Medulla oblongata (tissue), 1 donor: ENCODE measurements around the gene GNL3.
"Not testable (repeated sequence)": the region's sequence is repeated elsewhere in the genome, so short reads cannot be mapped to it uniquely, and the experiment has no call there.

Experiments
- DNase-seq: peaks from one replicate; pipeline ENCODE4 v3.0.0-alpha.2; 2015; ENCODE audit errors: extremely low spot score

Gene GNL3

GRCh38 chr3:52685709-52686691, at the start of gene GNL3, which contains the start of gene PBRM1:
GNL3 (plus strand) TSS chr3:52686032; CDS start chr3:52686093, 61 bp downstream.
PBRM1 (minus strand) TSS chr3:52685913.
- peak; percentile 97 for DNase-seq

DNA sequence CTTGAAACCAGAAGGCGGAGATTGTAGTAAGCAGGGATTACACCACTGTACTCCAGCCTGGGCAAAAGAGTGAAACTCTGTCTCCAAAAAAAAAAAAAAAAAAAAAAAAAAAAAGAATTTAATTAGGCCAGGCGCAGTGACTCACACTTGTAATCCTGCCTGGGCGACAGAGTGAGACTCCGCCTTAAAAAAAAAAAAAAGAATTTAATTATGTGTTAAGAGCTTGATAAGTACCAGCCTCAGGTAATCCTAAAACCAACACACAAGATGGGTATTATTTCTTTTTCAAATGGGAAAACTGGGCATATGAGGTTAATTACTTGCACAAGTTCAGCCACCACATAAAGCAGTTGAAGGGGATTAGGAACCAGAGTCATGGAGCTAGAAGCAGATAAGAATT, 49.2 kb upstream of the GNL3 start:
- DNase-seq: no peak

DNA sequence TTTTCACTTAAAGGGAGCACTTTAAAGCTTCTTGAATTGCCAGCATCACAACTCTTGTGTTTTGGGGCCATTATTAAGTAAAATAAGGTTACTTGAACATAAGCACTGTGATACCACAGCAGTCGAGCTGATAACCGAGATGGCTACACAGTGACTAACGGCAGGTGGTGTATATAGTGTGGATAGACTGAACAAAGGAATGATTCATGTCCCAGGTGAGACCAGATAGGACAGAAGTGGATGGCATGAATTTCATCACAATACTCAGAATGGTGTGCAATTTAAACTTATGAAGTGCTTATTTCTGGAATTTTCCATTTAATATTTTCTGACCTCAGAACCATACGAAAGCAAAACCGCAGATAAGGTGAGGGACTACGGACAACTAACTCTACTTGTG, 40.3 kb upstream of the GNL3 start:
- no peak for DNase-seq

- DNase-seq: no peak
Observed at GRCh38 chr3:52649461-52650210, 36.2 kb upstream of the GNL3 start.

GRCh38 chr3:52650439-52650838, 35.4 kb upstream of the GNL3 start:
- no peak for DNase-seq

- DNase-seq: no peak
Observed at GRCh38 chr3:52651592-52651991, 34.2 kb upstream of the GNL3 start.

- no peak for DNase-seq
Observed at GRCh38 chr3:52655895-52656294, 29.9 kb upstream of the GNL3 start.

- no peak for DNase-seq
Observed at GRCh38 chr3:52660046-52660445, 25.8 kb upstream of the GNL3 start.

- DNase-seq: no peak
Observed at GRCh38 chr3:52663098-52663497, 22.7 kb upstream of the GNL3 start.

DNA sequence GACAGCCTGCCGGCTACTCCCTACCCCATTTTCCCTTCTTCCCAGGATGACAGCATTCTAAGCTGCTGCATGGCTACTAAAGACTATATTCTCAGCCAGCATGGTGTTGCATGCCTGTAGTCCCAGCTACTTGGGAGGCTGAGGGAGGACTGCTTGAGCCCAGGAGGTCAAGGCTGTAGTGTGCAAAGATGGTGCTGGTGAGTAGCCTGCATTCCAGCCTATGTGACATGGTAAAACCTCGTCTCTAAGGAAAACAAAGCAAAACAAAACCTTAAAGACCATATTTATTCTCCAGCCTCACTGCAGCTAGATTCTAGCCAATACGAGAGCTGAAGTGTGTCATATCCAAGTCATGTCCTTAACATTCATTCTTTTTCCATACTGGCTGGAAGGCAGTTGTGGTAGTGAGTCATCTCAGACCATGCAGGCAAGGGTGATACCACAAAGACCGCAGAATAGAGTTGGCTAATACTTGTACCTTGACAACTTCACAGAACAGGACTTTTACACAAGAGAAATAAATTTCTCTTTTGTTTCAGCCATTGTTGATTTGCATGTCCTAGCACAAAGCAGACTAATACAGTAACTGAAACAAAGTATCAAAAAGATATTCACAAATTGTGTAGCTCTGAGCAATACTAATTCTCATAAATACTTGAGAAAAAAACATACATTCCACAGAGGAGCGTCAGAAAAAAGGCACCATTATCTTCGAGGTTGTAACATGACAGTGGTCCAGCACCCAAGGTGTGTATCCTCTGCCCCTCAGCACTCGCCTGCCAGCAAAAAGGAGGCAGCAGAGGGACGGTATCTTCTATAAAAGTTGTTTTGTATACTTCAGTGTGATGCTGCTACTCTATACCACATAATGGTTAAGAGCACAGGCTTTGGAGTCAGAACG, 15.0 kb upstream of the GNL3 start:
- DNase-seq: no peak

GRCh38 chr3:52671676-52672075, 14.2 kb upstream of the GNL3 start:
- DNase-seq: no peak

- not testable (repeated sequence) for DNase-seq
Observed at GRCh38 chr3:52676201-52676600, 9.6 kb upstream of the GNL3 start.

- no peak for DNase-seq
Observed at GRCh38 chr3:52678265-52679198, 7.3 kb upstream of the GNL3 start.

- DNase-seq: no peak
Observed at GRCh38 chr3:52679199-52679538, 6.7 kb upstream of the GNL3 start.

- no peak for DNase-seq
Observed at GRCh38 chr3:52679811-52680210, 6.0 kb upstream of the GNL3 start.

GRCh38 chr3:52681596-52681995, 4.2 kb upstream of the GNL3 start:
- peak; percentile 43 for DNase-seq

GRCh38 chr3:52682016-52682415, 3.8 kb upstream of the GNL3 start:
- peak; percentile 78 for DNase-seq

DNA sequence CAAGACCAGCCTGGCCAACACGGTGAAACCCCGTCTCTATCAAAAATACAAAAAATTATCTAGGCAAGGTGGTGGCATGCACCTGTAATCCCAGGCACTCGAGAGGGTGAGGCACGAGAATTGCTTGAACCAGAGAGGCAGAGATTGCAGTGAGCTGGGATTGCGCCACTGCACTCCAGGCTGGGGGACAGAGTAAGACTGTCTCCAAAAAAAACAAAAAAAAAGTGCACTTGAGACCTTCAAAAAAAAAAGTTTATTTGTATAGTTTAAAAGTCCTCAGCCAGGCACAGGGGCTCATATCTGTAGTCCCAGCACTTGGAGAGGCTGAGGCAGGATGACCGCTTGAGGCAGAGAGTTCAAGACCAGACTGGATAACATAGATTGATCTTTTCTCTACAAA, 2.2 kb upstream of the GNL3 start:
- DNase-seq: no peak

- no peak for DNase-seq
Observed at GRCh38 chr3:52684184-52684583, 1.6 kb upstream of the GNL3 start.

- peak; percentile 81 for DNase-seq
Observed at GRCh38 chr3:52685285-52685708, 535 bp upstream of the GNL3 start.

- no peak for DNase-seq
Observed at GRCh38 chr3:52688266-52688665, 2.4 kb downstream of the GNL3 start.
